Measurements from ENCODE around the gene CCDC60.

The CCDC60 gene

GRCh38 chr12:119385659-119386058 is 51.1 kb downstream of the CCDC60 start:
- TF ChIP-seq CTCF (conservative IDR thresholded peaks at IDR 0.05) (no peak), ZFX (IDR thresholded peaks at IDR 0.05) (no peak)

GRCh38 chr12:119389687-119390086 is 55.2 kb downstream of the CCDC60 start:
- no peak for TF ChIP-seq ZFX (IDR thresholded peaks at IDR 0.05)
- TF ChIP-seq CTCF (conservative IDR thresholded peaks at IDR 0.05) = no peak
- H3K27ac ChIP-seq = no peak overlapping the region

More at GRCh38 chr12:119385659-119386058, 51.1 kb downstream of the CCDC60 start:
- no peak overlapping the region for H3K27ac ChIP-seq

GRCh38 chr12:119391673-119392072 is 57.1 kb downstream of the CCDC60 start:
- TF ChIP-seq ZFX (IDR thresholded peaks at IDR 0.05) = no peak
- no peak overlapping the region for H3K27ac ChIP-seq

GRCh38 chr12:119393677-119394076 is 59.1 kb downstream of the CCDC60 start:
- no peak overlapping the region for H3K27ac ChIP-seq
- TF ChIP-seq ZFX (IDR thresholded peaks at IDR 0.05) (no peak), CTCF (conservative IDR thresholded peaks at IDR 0.05) (no peak)

- no peak for TF ChIP-seq CTCF (conservative IDR thresholded peaks at IDR 0.05)
- no peak for TF ChIP-seq ZFX (IDR thresholded peaks at IDR 0.05)
- H3K27ac ChIP-seq = no peak overlapping the region
Observed at GRCh38 chr12:119397540-119397939, 63.0 kb downstream of the CCDC60 start.

GRCh38 chr12:119398190-119398589 is 63.7 kb downstream of the CCDC60 start:
- TF ChIP-seq CTCF (conservative IDR thresholded peaks at IDR 0.05) (no peak), ZFX (IDR thresholded peaks at IDR 0.05) (no peak)
- no peak overlapping the region for H3K27ac ChIP-seq

- TF ChIP-seq ZFX (IDR thresholded peaks at IDR 0.05) (no peak), CTCF (conservative IDR thresholded peaks at IDR 0.05) (no peak)
- no peak overlapping the region for H3K27ac ChIP-seq
Observed at GRCh38 chr12:119399301-119399700, 64.8 kb downstream of the CCDC60 start.

GRCh38 chr12:119406308-119406707 is 71.8 kb downstream of the CCDC60 start:
- H3K27ac ChIP-seq = no peak overlapping the region
- no peak for TF ChIP-seq ZFX (IDR thresholded peaks at IDR 0.05)
- TF ChIP-seq CTCF (conservative IDR thresholded peaks at IDR 0.05) = no peak

All from C4-2B (cell line).